Central memory CD8-positive, alpha-beta T cell (primary cell): ENCODE data around the gene DIO3.

Experiments used
- ATAC-seq: fragments of 150-1000 bp; cut with Tn5 transposase; replicated peaks from 2 replicates; pipeline ENCODE4 v1.10.0; 2022; ENCODE audit warnings: mild to moderate bottlenecking, moderate FRiP score, moderate number of reproducible peaks; ENCODE audit not compliant: poor library complexity, severe bottlenecking; ENCODE audit errors: extremely low read depth
- DNase-seq, 2 donors: peaks; one replicate each; pipeline ENCODE4 v3.0.0; 2021; ENCODE audit warnings: low spot score in 2 of 2
- H3K27ac Mint-ChIP-seq: one replicate; pipeline ENCODE4 v1.8.0; 2022; ENCODE audit warnings: low read depth, mild to moderate bottlenecking, moderate library complexity, mixed read lengths
- H3K27me3 Mint-ChIP-seq: one replicate; pipeline ENCODE4 v1.8.0; 2022; ENCODE audit warnings: mixed read lengths
- H3K36me3 Mint-ChIP-seq: one replicate; pipeline ENCODE4 v1.8.0; 2022; ENCODE audit warnings: mild to moderate bottlenecking, moderate library complexity, mixed read lengths; ENCODE audit not compliant: insufficient read depth
- H3K4me1 Mint-ChIP-seq: one replicate; pipeline ENCODE4 v1.8.0; 2022; ENCODE audit warnings: mixed read lengths
- H3K4me3 Mint-ChIP-seq: one replicate; pipeline ENCODE4 v1.8.0; 2022; ENCODE audit warnings: mild to moderate bottlenecking, moderate library complexity, mixed read lengths
- H3K9me3 Mint-ChIP-seq: one replicate; pipeline ENCODE4 v1.8.0; 2022; ENCODE audit warnings: mixed read lengths

The DIO3 gene

GRCh38 chr14:101601606-101602465 lies 40.5 kb downstream of the DIO3 start:
- DNase-seq (peak; percentile 9 to 12), ATAC-seq (no peak)
- peaks cover 18% of the 10 kb centered on the region for H3K4me1 Mint-ChIP-seq
- H3K4me3 Mint-ChIP-seq: no peak overlapping the region
- H3K36me3 Mint-ChIP-seq: no peaks in the 10 kb centered on the region
- no peaks in the 10 kb centered on the region for H3K9me3 Mint-ChIP-seq
- H3K27me3 Mint-ChIP-seq: peaks cover 30% of the 10 kb centered on the region
- H3K27ac Mint-ChIP-seq: no peak overlapping the region

GRCh38 chr14:101602466-101602840 lies 41.2 kb downstream of the DIO3 start:
- H3K27me3 Mint-ChIP-seq: peaks cover 32% of the 10 kb centered on the region
- H3K36me3 Mint-ChIP-seq: no peaks in the 10 kb centered on the region
- ATAC-seq (no peak), DNase-seq (no peak)
- peaks cover 13% of the 10 kb centered on the region for H3K4me1 Mint-ChIP-seq
- no peak overlapping the region for H3K27ac Mint-ChIP-seq
- no peaks in the 10 kb centered on the region for H3K9me3 Mint-ChIP-seq
- H3K4me3 Mint-ChIP-seq: no peak overlapping the region

- H3K27me3 Mint-ChIP-seq: peaks cover 37% of the 10 kb centered on the region
- no peaks in the 10 kb centered on the region for H3K9me3 Mint-ChIP-seq
- ATAC-seq (no peak), DNase-seq (peak; percentile 0 to 6)
- peaks cover 7% of the 10 kb centered on the region for H3K4me1 Mint-ChIP-seq
- no peak overlapping the region for H3K27ac Mint-ChIP-seq
- no peak overlapping the region for H3K4me3 Mint-ChIP-seq
- no peaks in the 10 kb centered on the region for H3K36me3 Mint-ChIP-seq
These were observed 41.8 kb downstream of the DIO3 start for GRCh38 chr14:101603096-101603495.

DNA sequence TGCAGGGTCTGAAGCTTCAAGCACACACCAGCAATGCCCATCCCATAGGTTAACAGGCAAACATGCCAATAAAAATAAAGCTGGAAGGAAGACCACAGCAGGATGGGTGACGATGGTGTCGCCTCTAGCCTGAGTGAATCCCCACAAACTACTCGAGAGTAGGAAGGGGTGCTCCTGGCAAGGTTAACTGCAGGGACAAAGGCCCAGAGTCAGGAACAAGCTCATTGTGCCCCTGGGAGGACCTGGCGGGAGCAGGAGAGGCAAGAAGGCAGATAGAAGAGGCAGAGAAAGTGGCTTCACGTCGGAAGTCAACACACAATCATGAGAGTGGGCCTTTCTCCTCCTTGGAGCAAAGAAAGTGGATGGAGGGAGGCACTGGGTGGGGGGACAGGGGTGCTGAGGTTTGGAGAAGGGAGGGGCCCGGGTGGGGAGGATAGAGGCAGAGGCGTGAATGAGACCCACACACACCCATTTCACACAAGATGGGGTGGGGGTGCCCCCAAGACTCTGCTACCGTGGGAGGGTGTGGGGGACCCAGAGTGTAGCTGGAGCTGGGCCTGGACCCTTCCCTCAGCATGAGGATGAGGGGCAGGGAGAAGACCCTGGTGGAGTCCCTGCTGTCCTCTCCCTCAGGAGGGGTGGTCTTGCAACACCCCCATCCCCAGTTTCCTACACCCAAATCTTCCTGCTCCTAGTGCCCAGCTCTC lies 43.1 kb downstream of the DIO3 start:
- Mint-ChIP-seq H3K4me3 (no peak overlapping the region), H3K36me3 (no peaks in the 10 kb centered on the region), H3K9me3 (no peaks in the 10 kb centered on the region), H3K27me3 (peaks cover 50% of the 10 kb centered on the region), H3K4me1 (no peaks in the 10 kb centered on the region), H3K27ac (no peak overlapping the region)
- DNase-seq (peak; percentile 5 to 11), ATAC-seq (no peak)

GRCh38 chr14:101604935-101605780 lies 43.9 kb downstream of the DIO3 start:
- no peak overlapping the region for H3K27ac Mint-ChIP-seq
- H3K4me1 Mint-ChIP-seq: no peaks in the 10 kb centered on the region
- no peaks in the 10 kb centered on the region for H3K9me3 Mint-ChIP-seq
- no peak overlapping the region for H3K4me3 Mint-ChIP-seq
- DNase-seq: peak; percentile 2 to 6
- no peaks in the 10 kb centered on the region for H3K36me3 Mint-ChIP-seq
- no peak for ATAC-seq
- H3K27me3 Mint-ChIP-seq: peaks cover 57% of the 10 kb centered on the region

GRCh38 chr14:101605836-101606235 lies 44.5 kb downstream of the DIO3 start:
- ATAC-seq: no peak
- H3K27me3 Mint-ChIP-seq: peaks cover 64% of the 10 kb centered on the region

More at GRCh38 chr14:101605836-101606235, 44.5 kb downstream of the DIO3 start:
- no peaks in the 10 kb centered on the region for H3K4me1 Mint-ChIP-seq
- H3K36me3 Mint-ChIP-seq: no peaks in the 10 kb centered on the region
- no peak overlapping the region for H3K27ac Mint-ChIP-seq
- no peak for DNase-seq
- no peak overlapping the region for H3K4me3 Mint-ChIP-seq
- H3K9me3 Mint-ChIP-seq: no peaks in the 10 kb centered on the region
